ENCODE results near the gene NDUFC2. TPM values are rescaled to one million over a fixed set of nuclear protein-coding genes. Genes with fewer than 3 reads are reported as not detected.

Gene NDUFC2
- total RNA-seq, 1 donor from 2014 or later = 236 TPM

- DNase-seq (ENCODE audit: low read depth, low spot score) = peak; percentile 3
- Mint-ChIP-seq H3K36me3 (ENCODE audit: low read depth) (no peaks in the 10 kb centered on the region), H3K4me1 (peaks cover 27% of the 10 kb centered on the region), H3K27ac (ENCODE audit: unreplicated experiment) (no peak within 1 kb of the TSS), H3K9me3 (no peaks in the 10 kb centered on the region), H3K4me3 (peak within 1 kb of the TSS; percentile 70), H3K27me3 (ENCODE audit: low read depth) (peaks cover 25% of the 10 kb centered on the region)
- no peak for TF ChIP-seq CTCF (conservative IDR thresholded peaks at IDR 0.05)
Measured at GRCh38 chr11:78022397-78023396, 57.0 kb downstream of the NDUFC2 start, which contains the start of gene KCTD14. TSS of gene KCTD14 (minus strand) at chr11:78023276. CDS start at chr11:78023249, 27 bp downstream.

- H3K9me3 Mint-ChIP-seq = no peaks in the 10 kb centered on the region
- peaks cover 25% of the 10 kb centered on the region for H3K27me3 Mint-ChIP-seq (ENCODE audit: low read depth)
- TF ChIP-seq CTCF (conservative IDR thresholded peaks at IDR 0.05) = no peak
- H3K36me3 Mint-ChIP-seq (ENCODE audit: low read depth) = no peaks in the 10 kb centered on the region
- no peak overlapping the region for H3K4me3 Mint-ChIP-seq
- no peak for DNase-seq (ENCODE audit: low read depth, low spot score)
- H3K27ac Mint-ChIP-seq (ENCODE audit: unreplicated experiment) = no peak overlapping the region
- H3K4me1 Mint-ChIP-seq = peaks cover 27% of the 10 kb centered on the region
Measured at GRCh38 chr11:78021611-78022010, 58.1 kb downstream of the NDUFC2 start.

- DNase-seq (ENCODE audit: low read depth, low spot score) = no peak
- no peaks in the 10 kb centered on the region for H3K36me3 Mint-ChIP-seq (ENCODE audit: low read depth)
- peaks cover 25% of the 10 kb centered on the region for H3K27me3 Mint-ChIP-seq (ENCODE audit: low read depth)
- no peaks in the 10 kb centered on the region for H3K9me3 Mint-ChIP-seq
- no peak overlapping the region for H3K27ac Mint-ChIP-seq (ENCODE audit: unreplicated experiment)
- no peak overlapping the region for H3K4me3 Mint-ChIP-seq
- no peak for TF ChIP-seq CTCF (conservative IDR thresholded peaks at IDR 0.05)
- peaks cover 27% of the 10 kb centered on the region for H3K4me1 Mint-ChIP-seq
Measured at GRCh38 chr11:78020246-78020645, 59.4 kb downstream of the NDUFC2 start.

GRCh38 chr11:78019808-78020207 is 59.9 kb downstream of the NDUFC2 start:
- Mint-ChIP-seq H3K36me3 (ENCODE audit: low read depth) (no peaks in the 10 kb centered on the region), H3K4me3 (no peak overlapping the region)
- TF ChIP-seq CTCF (conservative IDR thresholded peaks at IDR 0.05) = no peak

More at GRCh38 chr11:78019808-78020207, 59.9 kb downstream of the NDUFC2 start:
- Mint-ChIP-seq H3K9me3 (no peaks in the 10 kb centered on the region), H3K4me1 (peaks cover 27% of the 10 kb centered on the region), H3K27me3 (ENCODE audit: low read depth) (peaks cover 25% of the 10 kb centered on the region), H3K27ac (ENCODE audit: unreplicated experiment) (no peak overlapping the region)
- DNase-seq (ENCODE audit: low read depth, low spot score) = no peak

Other genes with a start within 250 kb of the NDUFC2 start
- 49.7 and 54.4 TPM in 2 replicates for gene INTS4, start 85.2 kb downstream of the NDUFC2 start, total RNA-seq
- gene KCTD14, start 56.6 kb downstream of the NDUFC2 start, total RNA-seq = 1.4 and 1.6 TPM in 2 replicates
- gene THRSP, start 16.0 kb downstream of the NDUFC2 start, total RNA-seq = not detected in 2 replicates
- 79.7 and 86.7 TPM in 2 replicates for gene ALG8, start 59.8 kb upstream of the NDUFC2 start, total RNA-seq
- 6.4 and 8.4 TPM in 2 replicates for gene KCTD21, start 108.8 kb upstream of the NDUFC2 start, total RNA-seq
- gene USP35, start 109.1 kb upstream of the NDUFC2 start, total RNA-seq = 9.3 and 11.1 TPM in 2 replicates

All from neural crest cell (in vitro differentiated cells).